MCF 10A (cell line): ENCODE measurements around the gene MYH6. TPM values are rescaled to one million over a fixed set of nuclear protein-coding genes. Genes with fewer than 3 reads are reported as not detected.

ENCODE experiments used
- BruUV-seq: library from RNA; stranded (reverse); fragments of 400-500 nt; replicated peaks from 2 replicates; lab custom pipeline; 2021; lab: Mats Ljungman, UMichigan
- CTCF ChIA-PET: fragments of 300-600 bp; sonication (Branson Sonifier 250); formaldehyde crosslinking; extraction: SDS; loops from one replicate; lab custom pipeline; 2021; ENCODE audit warnings: antibody characterized with exemption, inconsistent platforms; lab: Yijun Ruan, JAX
- POLR2A ChIA-PET: fragments of 300-600, 350-650 bp; sonication (Branson Sonifier 250); formaldehyde crosslinking; extraction: SDS; loops from one replicate; lab custom pipeline; 2020; ENCODE audit warnings: antibody characterized with exemption, inconsistent platforms; lab: Yijun Ruan, JAX
- DNase-seq: peaks from one replicate; pipeline ENCODE4 v3.0.0-alpha.2; 2018; ENCODE audit not compliant: unreplicated experiment
- H3K27ac Mint-ChIP-seq: one replicate; pipeline ENCODE4 v1.8.0; 2022; ENCODE audit warnings: mild to moderate bottlenecking, low read depth, mixed read lengths; ENCODE audit not compliant: unreplicated experiment
- H3K27me3 Mint-ChIP-seq: one replicate; pipeline ENCODE4 v1.8.0; 2022; ENCODE audit warnings: mixed read lengths; ENCODE audit not compliant: insufficient read depth, unreplicated experiment
- H3K36me3 Mint-ChIP-seq: one replicate; pipeline ENCODE4 v1.8.0; 2022; ENCODE audit warnings: mild to moderate bottlenecking, moderate library complexity, mixed read lengths; ENCODE audit not compliant: insufficient read depth, unreplicated experiment
- H3K4me1 Mint-ChIP-seq: one replicate; pipeline ENCODE4 v1.8.0; 2022; ENCODE audit warnings: mixed read lengths; ENCODE audit not compliant: insufficient read depth, unreplicated experiment
- H3K4me3 Mint-ChIP-seq: one replicate; pipeline ENCODE4 v1.8.0; 2022; ENCODE audit warnings: mild to moderate bottlenecking, moderate library complexity, mixed read lengths; ENCODE audit not compliant: unreplicated experiment
- H3K9me3 Mint-ChIP-seq: one replicate; pipeline ENCODE4 v1.8.0; 2022; ENCODE audit warnings: mixed read lengths; ENCODE audit not compliant: unreplicated experiment
- CTCF ChIP-seq: fragments of 200-600 bp; IDR thresholded peaks from one replicate; pipeline ENCODE4 v1.8.0; 2022; ENCODE audit warnings: antibody characterized with exemption, mild to moderate bottlenecking; ENCODE audit not compliant: unreplicated experiment
- intact Hi-C: fragments of 100-400 bp; cut with micrococcal nuclease; formaldehyde crosslinking; loops from 2 replicates; pipeline ENCODE4 v1.14.1; 2022
- total RNA-seq: library from RNA; stranded (reverse); gene quantifications from 2 replicates; pipeline ENCODE4 v1.2.3, GENCODE V29; 2022

Gene MYH6
- total RNA-seq, 1 experiment from 2014 or later = not detected

GRCh38 chr14:23442721-23443356 is 34.8 kb upstream of the MYH6 start:
- intact Hi-C loops = no loop called here
- POLR2A ChIA-PET = no interaction called here

GRCh38 chr14:23441076-23441475 is 33.0 kb upstream of the MYH6 start:
- BruUV-seq = no TSS peak
- ChIA-PET CTCF (no interaction called here), POLR2A (no interaction called here)
- DNase-seq = no peak
- H3K27me3 Mint-ChIP-seq = peaks cover 34% of the 10 kb centered on the region
- no peak for TF ChIP-seq CTCF
- H3K36me3 Mint-ChIP-seq = no peaks in the 10 kb centered on the region
- no peaks in the 10 kb centered on the region for H3K4me1 Mint-ChIP-seq
- H3K27ac Mint-ChIP-seq = no peak overlapping the region
- H3K9me3 Mint-ChIP-seq = no peaks in the 10 kb centered on the region
- H3K4me3 Mint-ChIP-seq = no peak overlapping the region
- intact Hi-C loops = no loop called here

More at GRCh38 chr14:23442721-23443356, 34.8 kb upstream of the MYH6 start:
- TF ChIP-seq CTCF = no peak
- no peaks in the 10 kb centered on the region for H3K4me1 Mint-ChIP-seq
- no peaks in the 10 kb centered on the region for H3K9me3 Mint-ChIP-seq
- CTCF ChIA-PET = no interaction called here
- no peak overlapping the region for H3K27ac Mint-ChIP-seq
- no TSS peak for BruUV-seq
- no peaks in the 10 kb centered on the region for H3K36me3 Mint-ChIP-seq
- H3K27me3 Mint-ChIP-seq = peaks cover 34% of the 10 kb centered on the region
- no peak for DNase-seq
- no peak overlapping the region for H3K4me3 Mint-ChIP-seq

GRCh38 chr14:23439107-23439835 is 31.2 kb upstream of the MYH6 start:
- H3K36me3 Mint-ChIP-seq = no peaks in the 10 kb centered on the region
- TF ChIP-seq CTCF = no peak
- no peaks in the 10 kb centered on the region for H3K9me3 Mint-ChIP-seq
- intact Hi-C loops = no loop called here
- H3K27me3 Mint-ChIP-seq = peaks cover 47% of the 10 kb centered on the region
- H3K4me3 Mint-ChIP-seq = no peak overlapping the region
- H3K27ac Mint-ChIP-seq = no peak overlapping the region
- CTCF ChIA-PET = no interaction called here
- no TSS peak for BruUV-seq
- POLR2A ChIA-PET = interaction anchor here (0.5 kb wide), 1 partner anchor 479 kb away, joined by 3 read pairs; no protein-coding TSS in a partner anchor
- no peak for DNase-seq
- H3K4me1 Mint-ChIP-seq = no peaks in the 10 kb centered on the region

- intact Hi-C loops = no loop called here
- no peaks in the 10 kb centered on the region for H3K9me3 Mint-ChIP-seq
- no peak for DNase-seq
- H3K4me1 Mint-ChIP-seq = no peaks in the 10 kb centered on the region
- TF ChIP-seq CTCF = no peak
- H3K27me3 Mint-ChIP-seq = peaks cover 51% of the 10 kb centered on the region
- CTCF ChIA-PET = no interaction called here
- POLR2A ChIA-PET = no interaction called here
- no peak overlapping the region for H3K4me3 Mint-ChIP-seq
- no peaks in the 10 kb centered on the region for H3K36me3 Mint-ChIP-seq
- no TSS peak for BruUV-seq
- H3K27ac Mint-ChIP-seq = no peak overlapping the region
Observed at GRCh38 chr14:23438101-23438971, 30.3 kb upstream of the MYH6 start.
